Chondrocyte (in vitro differentiated cells): ENCODE data around the gene PRKCA. TPM values are rescaled to one million over a fixed set of nuclear protein-coding genes. Genes with fewer than 3 reads are reported as not detected.

Source experiments
- DNase-seq: peaks from one replicate; pipeline ENCODE4 v3.0.0; 2021; ENCODE audit warnings: mixed read lengths, low spot score
- H3K27ac Mint-ChIP-seq: one replicate; pipeline ENCODE4 v1.8.0; 2021; ENCODE audit warnings: mild to moderate bottlenecking, moderate library complexity, mixed read lengths; ENCODE audit not compliant: unreplicated experiment
- H3K27me3 Mint-ChIP-seq: 2 replicates; pipeline ENCODE4 v1.8.0; 2021; ENCODE audit warnings: low read depth, mixed read lengths
- H3K36me3 Mint-ChIP-seq: 2 replicates; pipeline ENCODE4 v1.8.0; 2021; ENCODE audit warnings: low read depth, mixed read lengths
- H3K4me1 Mint-ChIP-seq: 2 replicates; pipeline ENCODE4 v1.8.0; 2021; ENCODE audit warnings: low read depth, mild to moderate bottlenecking, mixed read lengths
- H3K4me3 Mint-ChIP-seq: one replicate; pipeline ENCODE4 v1.8.0; 2021; ENCODE audit warnings: mild to moderate bottlenecking, moderate library complexity, mixed read lengths; ENCODE audit not compliant: unreplicated experiment
- H3K9me3 Mint-ChIP-seq: 2 replicates; pipeline ENCODE4 v1.8.0; 2021; ENCODE audit warnings: low read depth, mixed read lengths
- CTCF ChIP-seq: fragments of 200-600 bp; sonication (generic); IDR thresholded peaks from 2 replicates; pipeline ENCODE4 v1.5.0; 2021; ENCODE audit warnings: antibody characterized with exemption, mild to moderate bottlenecking, moderate library complexity
- total RNA-seq: library from RNA; stranded (reverse); gene quantifications from 3 replicates; pipeline ENCODE4 v1.2.1, GENCODE V29; 2021

The PRKCA gene
- total RNA-seq, 1 donor from 2014 or later = 51.5 TPM

- Mint-ChIP-seq H3K4me1 (no peaks in the 10 kb centered on the region), H3K36me3 (peaks cover 7% of the 10 kb centered on the region), H3K27me3 (no peaks in the 10 kb centered on the region), H3K9me3 (no peaks in the 10 kb centered on the region), H3K27ac (no peak overlapping the region), H3K4me3 (no peak overlapping the region)
- no peak for TF ChIP-seq CTCF
- DNase-seq = no peak
These were observed 255.5 kb downstream of the PRKCA start for GRCh38 chr17:66557886-66558285.

GRCh38 chr17:66560691-66561090 lies 258.3 kb downstream of the PRKCA start:
- no peak overlapping the region for H3K4me3 Mint-ChIP-seq
- H3K27me3 Mint-ChIP-seq = no peaks in the 10 kb centered on the region
- no peaks in the 10 kb centered on the region for H3K9me3 Mint-ChIP-seq
- DNase-seq = no peak
- no peak for TF ChIP-seq CTCF
- no peak overlapping the region for H3K27ac Mint-ChIP-seq
- H3K4me1 Mint-ChIP-seq = peaks cover 9% of the 10 kb centered on the region
- peaks cover 3% of the 10 kb centered on the region for H3K36me3 Mint-ChIP-seq

GRCh38 chr17:66562119-66562518 lies 259.7 kb downstream of the PRKCA start:
- Mint-ChIP-seq H3K27me3 (no peaks in the 10 kb centered on the region), H3K9me3 (no peaks in the 10 kb centered on the region), H3K27ac (no peak overlapping the region), H3K4me3 (no peak overlapping the region), H3K36me3 (peaks cover 3% of the 10 kb centered on the region), H3K4me1 (peaks cover 14% of the 10 kb centered on the region)
- no peak for TF ChIP-seq CTCF
- DNase-seq = no peak

GRCh38 chr17:66564992-66565465 lies 262.6 kb downstream of the PRKCA start:
- no peaks in the 10 kb centered on the region for H3K9me3 Mint-ChIP-seq
- peaks cover 29% of the 10 kb centered on the region for H3K4me1 Mint-ChIP-seq
- no peaks in the 10 kb centered on the region for H3K27me3 Mint-ChIP-seq
- H3K36me3 Mint-ChIP-seq = peaks cover under 1% of the 10 kb centered on the region
- no peak overlapping the region for H3K4me3 Mint-ChIP-seq
- H3K27ac Mint-ChIP-seq = no peak overlapping the region
- no peak for DNase-seq
- TF ChIP-seq CTCF = no peak

- Mint-ChIP-seq H3K9me3 (no peaks in the 10 kb centered on the region), H3K4me1 (peaks cover 47% of the 10 kb centered on the region), H3K27ac (peak overlapping the region; percentile 91), H3K27me3 (no peaks in the 10 kb centered on the region), H3K36me3 (no peaks in the 10 kb centered on the region), H3K4me3 (no peak overlapping the region)
- TF ChIP-seq CTCF = peak; percentile 95
- DNase-seq = no peak
These were observed 265.1 kb downstream of the PRKCA start for GRCh38 chr17:66567234-66568170.
